Thyroid gland (tissue), 4 donors: ENCODE results near the gene GPR183.

Source experiments
- CTCF ChIP-seq, 6 experiments: fragments of 200-600 bp in 3 of 6; fragments of 450-650 bp in 3 of 6; sonication (generic) in 3 of 6; IDR thresholded peaks; one replicate each; pipeline ENCODE4 v1.5.1; 2016 to 2019; ENCODE audit warnings: antibody characterized with exemption in 6 of 6, mild to moderate bottlenecking in 2 of 6, inconsistent platforms in 1 of 6, moderate library complexity in 1 of 6
- POLR2A ChIP-seq, 2 donors: fragments of 450-650 bp; IDR thresholded peaks; one replicate each; pipeline ENCODE4 v1.6.1; 2017; ENCODE audit warnings: antibody characterized with exemption in 2 of 2, mild to moderate bottlenecking in 2 of 2, moderate library complexity in 1 of 2

GRCh38 chr13:99303863-99304521 is 3.2 kb downstream of the GPR183 start:
- TF ChIP-seq CTCF (IDR thresholded peaks at IDR 0.05) (no peak), POLR2A (IDR thresholded peaks at IDR 0.05) (peak in 1 of 2 donors; percentile 16)
